ENCODE measurements around the gene ADPRH. TPM values are rescaled to one million over a fixed set of nuclear protein-coding genes. Genes with fewer than 3 reads are reported as not detected.
"Not testable (repeated sequence)": the region's sequence is repeated elsewhere in the genome, so short reads cannot be mapped to it uniquely, and the experiment has no call there.

ADPRH gene
- polyA plus RNA-seq, 1 experiment = 0.36 TPM

DNA sequence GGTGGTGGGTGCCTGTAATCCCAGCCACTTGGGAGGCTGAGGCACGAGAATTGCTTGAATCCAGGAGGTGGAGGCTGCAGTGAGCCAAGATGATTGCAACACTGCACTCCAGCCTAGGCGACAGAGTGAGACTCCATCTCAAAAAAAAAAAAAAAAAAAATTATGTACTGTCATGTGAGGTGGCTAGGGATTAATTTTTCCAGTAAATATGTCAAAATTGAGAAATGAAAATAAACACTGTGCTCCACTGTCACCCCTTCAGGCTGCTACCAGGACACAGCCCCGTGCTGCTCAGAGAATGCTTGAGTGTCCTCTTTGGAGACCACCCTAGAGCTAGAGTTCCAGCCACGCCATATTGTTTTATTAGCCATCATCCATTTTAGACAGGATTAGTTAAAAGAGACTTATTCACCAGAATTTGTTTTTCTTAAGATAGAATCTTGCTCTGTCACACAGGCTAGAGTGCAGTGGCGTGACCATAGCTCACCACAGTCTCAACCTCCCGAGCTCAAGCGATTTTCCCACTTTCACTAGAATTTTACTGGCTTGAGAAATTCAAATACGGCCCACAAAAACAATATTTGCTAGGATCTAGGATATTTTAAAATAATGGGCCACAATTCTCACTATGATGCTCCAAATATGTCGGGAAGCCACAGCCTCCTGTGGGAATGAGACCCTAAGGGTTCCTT is 20.5 kb upstream of the ADPRH start:
- POLR2A ChIA-PET = no interaction called here
- no peak for DNase-seq (ENCODE audit: low read depth, low spot score)
- Histone ChIP-seq H3K9me3 (ENCODE audit: control insufficient read depth, insufficient read depth, low read length) (no peaks in the 10 kb centered on the region), H3K4me3 (ENCODE audit: low read depth, low read length) (no peak overlapping the region), H3K27ac (ENCODE audit: low read depth, low read length) (no peak overlapping the region), H3K27me3 (ENCODE audit: control insufficient read depth, insufficient read depth, low read length) (peaks cover 11% of the 10 kb centered on the region)
- no peak for TF ChIP-seq CTCF (IDR thresholded peaks at IDR 0.05; ENCODE audit: low read depth, low read length)
- CTCF ChIA-PET = interaction anchor here (0.5 kb wide), 1 partner anchor 100 kb away, joined by 7 read pairs; no protein-coding TSS in a partner anchor

GRCh38 chr3:119559441-119559963 is 19.8 kb upstream of the ADPRH start, which contains the start of gene CD80:
TSS of gene CD80 (minus strand) at chr3:119559614. CDS start at chr3:119557728, 1,886 bp downstream.
- POLR2A ChIA-PET = no interaction called here
- DNase-seq (ENCODE audit: low read depth, low spot score) = no peak

DNA sequence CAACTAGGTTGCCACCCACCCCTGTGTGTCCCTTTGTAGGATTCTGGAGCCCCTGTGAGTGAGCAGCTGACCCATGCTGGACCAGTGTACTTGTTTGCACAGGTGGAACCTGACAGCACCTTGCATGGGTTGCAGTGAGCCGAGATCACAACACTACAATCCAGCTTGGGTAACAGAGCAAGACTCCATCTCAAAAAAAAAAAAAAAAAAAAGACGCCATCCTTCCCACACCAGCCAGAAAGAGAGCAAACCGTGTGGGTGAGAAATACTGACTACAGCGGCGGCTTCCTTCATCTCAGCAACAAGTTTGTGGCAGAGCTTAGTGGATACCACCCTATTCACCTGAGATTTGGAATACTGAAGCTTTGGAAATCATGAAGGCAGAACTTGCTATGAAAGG is 19.1 kb upstream of the ADPRH start:
- DNase-seq (ENCODE audit: low read depth, low spot score) = no peak
- Histone ChIP-seq H3K9me3 (ENCODE audit: control insufficient read depth, insufficient read depth, low read length) (no peaks in the 10 kb centered on the region), H3K27ac (ENCODE audit: low read depth, low read length) (no peak overlapping the region), H3K4me3 (ENCODE audit: low read depth, low read length) (no peak overlapping the region), H3K27me3 (ENCODE audit: control insufficient read depth, insufficient read depth, low read length) (peaks cover 11% of the 10 kb centered on the region)
- TF ChIP-seq CTCF (IDR thresholded peaks at IDR 0.05; ENCODE audit: low read depth, low read length) = no peak
- POLR2A ChIA-PET = no interaction called here
- CTCF ChIA-PET = interaction anchor here (0.6 to 1.1 kb wide), 3 partner anchors 21 to 883 kb away, joined by 3 to 4 read pairs (median 3); no protein-coding TSS in a partner anchor

More at GRCh38 chr3:119559441-119559963, 19.8 kb upstream of the ADPRH start, which contains the start of gene CD80:
- Histone ChIP-seq H3K27ac (ENCODE audit: low read depth, low read length) (no peak within 1 kb of the TSS), H3K27me3 (ENCODE audit: control insufficient read depth, insufficient read depth, low read length) (peaks cover 11% of the 10 kb centered on the region), H3K9me3 (ENCODE audit: control insufficient read depth, insufficient read depth, low read length) (no peaks in the 10 kb centered on the region), H3K4me3 (ENCODE audit: low read depth, low read length) (no peak within 1 kb of the TSS)
- CTCF ChIA-PET = interaction anchor here (1.0 to 1.1 kb wide), 2 partner anchors 20 to 99 kb away, joined by 3 read pairs; no protein-coding TSS in a partner anchor
- TF ChIP-seq CTCF (IDR thresholded peaks at IDR 0.05; ENCODE audit: low read depth, low read length) = peak; percentile 42; the same call in 1 of the 2 replicates

DNA sequence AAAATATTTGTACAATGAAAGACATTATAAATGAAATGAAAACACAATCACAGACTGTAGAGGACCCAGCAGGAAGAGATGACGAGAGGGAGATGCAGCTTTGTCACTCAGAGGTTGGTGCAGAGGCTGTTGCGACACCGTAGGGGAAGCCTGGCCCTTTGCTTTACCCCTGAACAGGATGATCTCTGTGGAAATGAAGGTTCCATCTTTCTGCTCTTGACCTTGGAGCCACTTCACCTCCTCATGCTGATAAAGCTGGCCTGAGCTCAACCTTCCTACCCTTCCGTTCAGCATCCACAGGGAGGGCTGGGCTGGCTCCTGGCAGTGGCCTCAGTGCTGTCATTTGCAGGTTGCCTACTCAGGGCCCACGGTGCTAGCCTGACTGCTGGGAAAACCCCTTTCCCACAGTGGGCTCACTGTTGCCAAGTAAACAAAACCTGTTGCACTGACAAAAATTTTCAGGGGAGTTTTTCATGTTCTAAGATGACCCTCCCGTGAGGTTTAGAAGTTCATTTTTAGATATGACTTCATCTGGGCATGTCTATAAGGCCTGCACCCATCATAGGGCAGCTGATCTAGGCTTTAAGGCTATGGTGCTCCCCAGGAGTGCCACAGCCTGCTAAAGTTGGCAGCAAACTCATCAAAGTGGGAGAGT is 16.9 kb upstream of the ADPRH start:
- ChIA-PET POLR2A (no interaction called here), CTCF (no interaction called here)
- Histone ChIP-seq H3K9me3 (ENCODE audit: control insufficient read depth, insufficient read depth, low read length) (no peaks in the 10 kb centered on the region), H3K4me3 (ENCODE audit: low read depth, low read length) (no peak overlapping the region), H3K27ac (ENCODE audit: low read depth, low read length) (no peak overlapping the region), H3K27me3 (ENCODE audit: control insufficient read depth, insufficient read depth, low read length) (peaks cover 5% of the 10 kb centered on the region)
- no peak for DNase-seq (ENCODE audit: low read depth, low spot score)
- no peak for TF ChIP-seq CTCF (IDR thresholded peaks at IDR 0.05; ENCODE audit: low read depth, low read length)

DNA sequence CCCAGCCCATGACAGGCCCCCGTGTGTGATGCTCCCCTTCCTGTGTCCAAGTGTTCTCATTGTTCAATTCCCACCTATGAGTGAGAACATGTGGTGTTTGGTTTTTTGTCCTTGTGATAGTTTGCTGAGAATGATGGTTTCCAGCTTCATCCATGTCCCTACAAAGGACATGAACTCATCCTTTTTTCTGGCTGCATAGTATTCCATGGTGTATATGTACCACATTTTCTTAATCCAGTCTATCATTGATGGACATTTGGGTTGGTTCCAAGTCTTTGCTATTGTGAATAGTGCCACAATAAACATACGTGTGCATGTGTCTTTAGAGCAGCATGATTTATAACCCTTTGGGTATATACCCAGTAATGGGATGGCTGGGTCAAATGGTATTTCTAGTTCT is 16.0 kb upstream of the ADPRH start:
- H3K4me3 ChIP-seq (ENCODE audit: low read depth, low read length); H3K27ac ChIP-seq (ENCODE audit: low read depth, low read length); POLR2A ChIA-PET; CTCF ChIA-PET; DNase-seq (ENCODE audit: low read depth, low spot score); H3K9me3 ChIP-seq (ENCODE audit: control insufficient read depth, insufficient read depth, low read length); H3K27me3 ChIP-seq (ENCODE audit: control insufficient read depth, insufficient read depth, low read length): not testable (repeated sequence)
